HG02981 (cell line): Measurements from ENCODE around the gene HLA-F.
A peak's percentile ranks its signal among the peaks of the same experiment; 100 is the strongest.

Experiments used
- ATAC-seq: cut with Tn5 transposase; IDR thresholded peaks from one replicate; pipeline ENCODE4 v1.9.1; 2021; ENCODE audit warnings: mild to moderate bottlenecking, moderate library complexity; ENCODE audit not compliant: unreplicated experiment

Gene HLA-F

DNA sequence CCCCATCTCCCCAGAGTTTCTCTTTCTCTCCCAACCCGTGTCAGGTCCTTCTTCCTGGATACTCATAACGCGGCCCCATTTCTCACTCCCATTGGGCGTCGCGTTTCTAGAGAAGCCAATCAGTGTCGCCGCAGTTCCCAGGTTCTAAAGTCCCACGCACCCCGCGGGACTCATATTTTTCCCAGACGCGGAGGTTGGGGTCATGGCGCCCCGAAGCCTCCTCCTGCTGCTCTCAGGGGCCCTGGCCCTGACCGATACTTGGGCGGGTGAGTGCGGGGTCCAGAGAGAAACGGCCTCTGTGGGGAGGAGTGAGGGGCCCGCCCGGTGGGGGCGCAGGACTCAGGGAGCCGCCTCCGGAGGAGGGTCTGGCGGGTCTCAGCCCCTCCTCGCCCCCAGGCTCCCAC is at the start of gene HLA-F:
TSS of gene HLA-F (plus strand) at position 173 of the 404 bp plus-strand sequence. CDS start at position 203, 30 bp downstream.
- peak; percentile 94 for ATAC-seq

DNA sequence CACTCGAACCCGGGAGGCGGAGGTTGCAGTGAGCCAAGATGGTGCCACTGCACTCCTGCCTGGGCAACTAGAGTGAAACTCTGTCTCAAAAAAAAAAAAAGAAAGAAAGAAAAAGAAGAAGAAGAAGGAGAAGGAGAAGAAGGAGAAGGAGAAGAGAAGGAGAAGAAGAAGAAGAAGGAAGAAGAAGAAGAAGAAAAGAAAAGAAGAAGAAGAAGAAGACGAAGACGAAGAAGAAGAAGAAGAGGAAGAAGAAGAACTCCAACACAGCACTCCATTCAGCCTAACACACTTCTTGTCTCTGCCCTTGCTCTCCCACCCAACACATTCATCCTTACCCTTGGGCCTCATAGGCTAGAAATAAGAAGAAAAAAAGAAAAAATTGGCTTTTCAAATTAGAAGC is 49.2 kb upstream of the HLA-F start:
- ATAC-seq = no peak

GRCh38 chr6:29675561-29675960 is 47.7 kb upstream of the HLA-F start:
- no peak for ATAC-seq

- ATAC-seq = no peak
Observed at GRCh38 chr6:29676981-29677601, 46.1 kb upstream of the HLA-F start.

- no peak for ATAC-seq
Observed at GRCh38 chr6:29678114-29678513, 45.1 kb upstream of the HLA-F start.

DNA sequence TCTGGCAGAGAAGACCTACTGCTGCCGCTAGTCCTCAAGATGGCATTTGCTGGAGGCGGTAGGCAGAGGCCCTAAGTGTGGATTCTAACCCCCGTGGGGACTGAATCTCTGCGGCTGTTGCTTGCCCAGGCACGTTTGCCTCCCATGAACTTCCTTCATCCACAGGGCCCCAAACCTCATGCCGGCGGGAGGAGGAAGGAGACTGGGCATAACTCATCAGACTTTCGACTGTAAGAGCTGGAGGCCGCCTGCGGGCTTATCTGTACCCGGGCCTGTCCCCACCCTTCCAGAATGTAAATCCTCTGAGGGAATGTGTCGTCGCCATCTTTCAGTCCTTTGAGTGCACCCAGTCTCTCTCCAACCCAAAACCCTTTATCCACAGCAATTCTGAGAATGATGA is 43.3 kb upstream of the HLA-F start:
- ATAC-seq = no peak

- no peak for ATAC-seq
Observed at GRCh38 chr6:29680416-29680815, 42.8 kb upstream of the HLA-F start.

DNA sequence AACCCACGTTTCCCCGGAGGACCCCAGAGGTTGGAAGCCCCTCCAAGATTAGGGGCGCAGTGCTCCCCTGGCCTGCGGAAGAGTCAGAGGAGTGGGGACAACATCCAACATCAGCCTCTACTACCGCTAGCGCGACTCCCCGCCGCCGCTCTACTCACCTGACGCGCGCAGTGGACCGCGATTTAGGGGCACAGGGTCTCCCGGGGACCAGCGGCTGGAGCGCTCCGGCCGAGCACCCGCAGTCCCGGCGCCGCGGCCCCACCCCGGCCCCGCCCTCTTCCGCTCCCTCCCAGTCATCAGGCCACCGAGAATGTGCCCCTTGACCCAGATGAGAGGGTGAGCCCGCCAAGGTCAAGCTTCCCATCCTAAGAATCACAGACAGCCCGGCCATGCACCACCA is 42.3 kb upstream of the HLA-F start, which contains the start of gene ZFP57:
TSS of gene ZFP57 (minus strand) at position 249 of the 400 bp plus-strand sequence. CDS start 4,149 bp downstream, outside the sequence.
- ATAC-seq = no peak

DNA sequence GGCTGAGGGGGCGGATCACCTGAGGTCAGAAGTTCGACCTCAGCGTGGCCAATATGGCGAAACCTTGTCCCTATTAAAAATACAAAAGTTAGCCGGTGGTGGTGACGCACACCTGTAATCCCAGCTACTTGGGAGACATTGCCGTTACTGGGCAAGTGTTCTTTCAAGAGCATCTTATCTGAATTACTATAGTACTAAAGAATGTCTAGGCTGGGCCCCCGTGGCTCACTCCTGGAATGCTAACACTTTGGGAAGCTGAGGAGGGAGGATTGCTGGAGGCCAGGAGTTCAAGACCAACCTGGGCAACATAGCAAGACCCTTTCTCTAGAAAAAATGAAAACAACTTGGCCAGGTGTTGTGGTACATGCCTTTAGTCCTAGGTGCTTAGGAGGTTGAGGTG is 41.4 kb upstream of the HLA-F start:
- no peak for ATAC-seq

GRCh38 chr6:29685718-29686326 is 37.4 kb upstream of the HLA-F start:
- no peak for ATAC-seq

DNA sequence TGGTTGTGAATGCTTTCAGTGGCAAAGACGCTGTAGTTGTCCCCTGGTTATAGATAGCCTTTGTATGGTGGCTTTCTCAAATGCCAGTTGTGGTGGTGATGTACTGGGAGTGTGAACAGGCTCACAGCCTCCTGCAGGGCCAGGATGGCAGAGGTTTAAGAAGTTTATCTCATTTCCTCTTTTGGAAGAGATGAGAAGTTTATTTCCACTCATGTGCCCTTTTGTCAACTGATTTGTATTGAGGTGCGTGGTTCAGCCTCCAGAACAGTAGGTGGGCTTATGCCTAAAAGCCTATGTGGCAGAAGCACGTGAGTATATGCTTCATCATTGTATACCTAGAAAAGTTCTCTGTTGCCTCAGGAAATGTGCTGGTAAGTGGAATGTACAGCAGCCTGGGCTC is 28.6 kb upstream of the HLA-F start:
- ATAC-seq = no peak

GRCh38 chr6:29696147-29697125 is 26.8 kb upstream of the HLA-F start:
- no peak for ATAC-seq

- no peak for ATAC-seq
Observed at GRCh38 chr6:29702519-29703103, 20.6 kb upstream of the HLA-F start.

DNA sequence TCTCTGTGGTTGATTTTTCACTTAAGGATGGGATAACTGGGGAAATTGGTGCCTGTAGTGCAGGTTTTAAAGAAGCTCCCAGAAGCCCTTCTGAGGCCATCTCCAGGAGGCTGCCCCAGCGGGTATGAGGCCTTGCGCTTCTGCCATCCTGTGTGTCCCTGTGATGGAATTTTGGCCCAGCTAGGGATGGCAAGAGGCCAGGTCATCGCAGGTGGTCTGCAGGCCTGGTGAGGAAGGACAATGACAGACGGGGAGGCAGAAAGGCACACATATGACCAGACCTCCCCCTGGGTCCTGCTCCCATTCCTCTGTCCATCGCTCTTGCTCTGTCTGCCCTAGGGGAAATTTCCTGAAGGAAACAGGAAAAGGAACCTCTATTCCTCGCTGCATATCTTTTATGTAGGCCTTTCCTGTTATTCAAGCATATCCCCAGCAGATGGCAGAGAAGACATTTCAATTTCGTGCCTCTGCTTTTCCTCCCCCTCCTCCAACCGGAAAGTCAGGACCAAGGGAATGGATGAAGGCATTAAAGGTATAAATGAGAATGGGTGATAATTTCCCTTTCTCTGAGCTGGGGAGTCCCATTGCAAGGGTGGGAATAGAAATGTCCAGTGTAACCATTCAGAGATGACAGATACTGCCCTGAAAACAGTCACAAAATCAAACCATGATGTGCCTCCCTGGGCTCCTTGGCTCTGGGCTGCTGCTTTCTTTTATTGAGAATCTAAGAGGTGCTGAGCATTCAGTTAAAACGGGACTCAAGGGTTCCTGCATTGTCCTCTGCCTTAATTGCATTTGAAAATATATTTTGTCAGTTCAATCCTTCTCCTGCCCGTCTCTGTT is 17.6 kb upstream of the HLA-F start:
- ATAC-seq = no peak

DNA sequence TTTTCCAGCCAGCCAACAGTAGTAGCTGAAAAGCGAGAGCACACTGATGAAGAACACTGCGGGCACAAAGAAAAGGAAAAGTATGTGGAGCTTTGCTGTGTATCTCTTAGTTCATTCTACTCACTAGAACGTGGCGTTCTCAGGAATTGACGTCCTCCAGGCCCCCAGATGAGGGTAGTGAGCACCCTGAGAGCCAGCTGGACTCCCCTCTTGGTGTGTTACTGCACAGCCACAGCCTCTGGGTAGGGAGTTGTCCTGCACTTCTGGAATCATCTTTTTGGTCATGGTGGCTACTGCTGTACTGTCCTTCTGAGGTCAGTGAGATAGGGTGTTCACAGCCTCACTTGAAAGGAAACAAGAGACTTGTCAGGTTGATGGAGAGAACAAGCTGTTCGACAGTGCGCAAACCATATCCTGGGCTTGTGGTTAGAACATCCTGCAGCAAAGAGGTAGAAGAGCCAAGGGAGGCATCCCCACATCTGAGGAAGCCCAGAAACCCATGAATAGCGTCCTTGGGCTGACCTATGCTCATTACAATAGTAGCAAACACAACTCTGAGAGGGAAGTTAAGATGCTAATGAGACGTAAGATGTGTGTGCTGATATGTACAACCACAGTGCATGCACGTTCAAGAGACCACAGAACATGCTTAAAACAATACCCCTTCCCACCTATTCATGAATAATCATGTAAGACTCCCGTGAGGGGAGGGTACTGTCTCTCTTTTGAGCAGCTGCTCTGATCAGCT is 14.6 kb upstream of the HLA-F start:
- no peak for ATAC-seq

GRCh38 chr6:29709188-29709587 is 14.0 kb upstream of the HLA-F start:
- ATAC-seq = no peak

- no peak for ATAC-seq
Observed at GRCh38 chr6:29710281-29710941, 12.8 kb upstream of the HLA-F start.

DNA sequence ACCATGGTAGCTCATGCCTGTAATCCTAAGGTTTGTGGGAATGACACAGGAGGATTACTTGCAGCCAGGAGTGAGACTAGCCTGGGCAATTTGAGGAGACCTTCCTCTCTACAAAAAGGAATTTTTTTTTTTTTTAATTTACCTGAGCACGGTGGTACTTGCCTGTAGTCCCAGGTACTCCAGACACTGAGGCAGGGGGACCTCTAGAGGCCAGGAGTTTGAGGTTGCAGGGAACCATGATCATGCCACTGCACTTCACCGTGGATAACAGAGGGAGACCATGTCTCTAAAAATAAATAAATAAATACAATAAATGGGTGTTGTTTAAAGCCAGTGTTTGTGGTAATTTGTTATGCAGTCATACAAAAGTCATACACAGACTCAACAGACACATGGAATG is 2.4 kb upstream of the HLA-F start:
- ATAC-seq = no peak
